ENCODE measurements around the gene MYBL2. TPM values are rescaled to one million over a fixed set of nuclear protein-coding genes. Genes with fewer than 3 reads are reported as not detected.

Gene MYBL2
- total RNA-seq, 1 donor from 2014 or later = 14.7 TPM

DNA sequence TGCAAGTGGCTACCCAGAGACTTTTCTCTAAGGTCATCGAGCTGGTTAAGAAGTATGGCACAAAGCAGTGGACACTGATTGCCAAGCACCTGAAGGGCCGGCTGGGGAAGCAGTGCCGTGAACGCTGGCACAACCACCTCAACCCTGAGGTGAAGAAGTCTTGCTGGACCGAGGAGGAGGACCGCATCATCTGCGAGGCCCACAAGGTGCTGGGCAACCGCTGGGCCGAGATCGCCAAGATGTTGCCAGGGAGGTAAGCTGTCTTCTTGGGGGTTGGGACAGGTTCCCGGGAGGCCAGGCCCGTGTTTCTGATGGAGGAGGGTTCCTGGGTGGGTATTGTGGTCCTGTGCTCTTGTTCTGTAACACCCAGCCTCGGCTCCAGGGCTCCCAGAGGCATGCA is 19.9 kb downstream of the MYBL2 start:
- Mint-ChIP-seq H3K4me3 (ENCODE audit: unreplicated experiment) (no peak overlapping the region), H3K27me3 (ENCODE audit: unreplicated experiment) (no peaks in the 10 kb centered on the region), H3K27ac (ENCODE audit: unreplicated experiment) (no peak overlapping the region), H3K4me1 (ENCODE audit: unreplicated experiment) (no peaks in the 10 kb centered on the region), H3K36me3 (ENCODE audit: unreplicated experiment) (no peaks in the 10 kb centered on the region), H3K9me3 (ENCODE audit: unreplicated experiment) (no peaks in the 10 kb centered on the region)
- TF ChIP-seq, protein P1, sequence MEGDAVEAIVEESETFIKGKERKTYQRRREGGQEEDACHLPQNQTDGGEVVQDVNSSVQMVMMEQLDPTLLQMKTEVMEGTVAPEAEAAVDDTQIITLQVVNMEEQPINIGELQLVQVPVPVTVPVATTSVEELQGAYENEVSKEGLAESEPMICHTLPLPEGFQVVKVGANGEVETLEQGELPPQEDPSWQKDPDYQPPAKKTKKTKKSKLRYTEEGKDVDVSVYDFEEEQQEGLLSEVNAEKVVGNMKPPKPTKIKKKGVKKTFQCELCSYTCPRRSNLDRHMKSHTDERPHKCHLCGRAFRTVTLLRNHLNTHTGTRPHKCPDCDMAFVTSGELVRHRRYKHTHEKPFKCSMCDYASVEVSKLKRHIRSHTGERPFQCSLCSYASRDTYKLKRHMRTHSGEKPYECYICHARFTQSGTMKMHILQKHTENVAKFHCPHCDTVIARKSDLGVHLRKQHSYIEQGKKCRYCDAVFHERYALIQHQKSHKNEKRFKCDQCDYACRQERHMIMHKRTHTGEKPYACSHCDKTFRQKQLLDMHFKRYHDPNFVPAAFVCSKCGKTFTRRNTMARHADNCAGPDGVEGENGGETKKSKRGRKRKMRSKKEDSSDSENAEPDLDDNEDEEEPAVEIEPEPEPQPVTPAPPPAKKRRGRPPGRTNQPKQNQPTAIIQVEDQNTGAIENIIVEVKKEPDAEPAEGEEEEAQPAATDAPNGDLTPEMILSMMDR (IDR thresholded peaks at IDR 0.05) = no peak
- no peak for DNase-seq (ENCODE audit: extremely low spot score, unreplicated experiment)

DNA sequence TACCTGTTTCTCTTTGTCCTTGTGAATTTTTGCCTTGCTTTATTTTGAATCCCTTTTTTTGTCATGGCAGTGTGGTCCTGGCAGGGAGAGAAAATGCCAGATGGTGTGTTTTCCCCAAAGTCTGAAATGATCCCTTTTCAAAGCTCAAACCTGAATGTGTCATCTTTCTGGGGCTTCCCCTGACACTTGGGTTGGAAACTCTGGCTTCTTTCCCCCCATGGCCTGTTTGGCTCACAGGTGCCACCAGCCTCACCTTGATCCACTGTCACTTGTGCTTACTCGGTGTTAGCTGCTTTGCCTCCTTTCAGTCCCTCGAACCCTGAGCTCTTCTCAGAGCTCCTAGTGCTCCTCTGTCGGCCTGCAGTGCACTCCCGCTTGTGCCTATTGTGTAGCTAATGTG is 22.3 kb downstream of the MYBL2 start:
- TF ChIP-seq, protein P1 (IDR thresholded peaks at IDR 0.05) = no peak
- Mint-ChIP-seq H3K27ac (ENCODE audit: unreplicated experiment) (no peak overlapping the region), H3K27me3 (ENCODE audit: unreplicated experiment) (no peaks in the 10 kb centered on the region), H3K4me3 (ENCODE audit: unreplicated experiment) (no peak overlapping the region), H3K36me3 (ENCODE audit: unreplicated experiment) (no peaks in the 10 kb centered on the region), H3K9me3 (ENCODE audit: unreplicated experiment) (no peaks in the 10 kb centered on the region), H3K4me1 (ENCODE audit: unreplicated experiment) (no peaks in the 10 kb centered on the region)
- DNase-seq (ENCODE audit: extremely low spot score, unreplicated experiment) = no peak

DNA sequence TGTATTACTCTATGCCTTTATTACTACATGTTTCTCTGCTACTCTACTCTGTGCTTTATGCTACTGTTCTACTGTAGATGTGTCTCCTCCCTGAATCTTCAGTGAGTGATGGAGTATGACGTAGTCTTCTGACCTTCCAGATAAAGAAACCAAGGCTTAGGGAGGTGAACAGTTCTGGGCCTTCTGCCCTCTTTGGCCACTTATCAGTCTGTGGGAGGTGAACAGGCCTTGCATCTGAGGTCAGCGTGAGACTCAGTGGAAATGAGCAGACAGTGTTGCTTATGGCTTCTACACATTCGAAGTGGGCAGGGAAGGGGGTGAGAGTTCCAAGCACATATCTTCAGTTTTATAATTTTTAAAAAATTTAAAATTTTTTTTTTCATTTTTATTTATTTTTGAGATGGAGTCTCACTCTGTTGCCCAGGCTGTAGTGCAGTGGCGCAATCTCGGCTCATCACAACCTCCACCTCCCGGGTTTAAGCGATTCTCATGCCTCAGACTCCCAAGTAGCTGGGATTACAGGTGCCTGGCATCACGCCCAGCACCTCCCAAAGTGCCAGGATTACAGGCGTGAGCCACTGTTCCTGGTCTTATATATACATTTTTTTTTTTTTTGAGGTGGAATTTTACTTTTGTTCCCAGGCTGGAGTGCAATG is 24.2 kb downstream of the MYBL2 start:
- H3K27ac Mint-ChIP-seq (ENCODE audit: unreplicated experiment) = no peak overlapping the region
- TF ChIP-seq, protein P1 (IDR thresholded peaks at IDR 0.05) = no peak
- no peaks in the 10 kb centered on the region for H3K36me3 Mint-ChIP-seq (ENCODE audit: unreplicated experiment)
- H3K4me1 Mint-ChIP-seq (ENCODE audit: unreplicated experiment) = no peaks in the 10 kb centered on the region
- H3K9me3 Mint-ChIP-seq (ENCODE audit: unreplicated experiment) = no peaks in the 10 kb centered on the region
- no peaks in the 10 kb centered on the region for H3K27me3 Mint-ChIP-seq (ENCODE audit: unreplicated experiment)
- no peak for DNase-seq (ENCODE audit: extremely low spot score, unreplicated experiment)
- no peak overlapping the region for H3K4me3 Mint-ChIP-seq (ENCODE audit: unreplicated experiment)

DNA sequence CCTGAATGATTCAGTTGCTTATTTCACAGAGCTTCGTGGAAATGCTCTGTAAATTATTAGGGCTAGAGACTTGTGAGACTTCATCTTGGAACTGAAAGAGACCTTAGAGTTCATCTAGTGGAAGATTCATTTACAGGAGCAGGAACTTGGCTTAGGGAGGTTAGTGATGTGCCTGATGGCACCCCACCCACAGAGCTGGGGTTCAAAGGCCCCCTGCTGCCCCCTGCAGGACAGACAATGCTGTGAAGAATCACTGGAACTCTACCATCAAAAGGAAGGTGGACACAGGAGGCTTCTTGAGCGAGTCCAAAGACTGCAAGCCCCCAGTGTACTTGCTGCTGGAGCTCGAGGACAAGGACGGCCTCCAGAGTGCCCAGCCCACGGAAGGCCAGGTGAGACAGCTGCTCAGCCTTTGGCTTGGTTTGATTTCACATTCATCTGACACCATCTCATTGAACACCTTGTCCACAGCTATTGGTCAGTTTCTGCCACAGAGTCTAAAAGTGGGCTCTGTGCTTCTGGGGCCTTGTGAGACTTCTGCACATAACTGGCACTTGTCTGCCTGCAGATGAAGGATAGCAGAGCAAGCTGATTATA is 25.1 kb downstream of the MYBL2 start:
- no peak overlapping the region for H3K4me3 Mint-ChIP-seq (ENCODE audit: unreplicated experiment)
- H3K36me3 Mint-ChIP-seq (ENCODE audit: unreplicated experiment) = no peaks in the 10 kb centered on the region
- TF ChIP-seq, protein P1 (IDR thresholded peaks at IDR 0.05) = peak; percentile 60
- DNase-seq (ENCODE audit: extremely low spot score, unreplicated experiment) = no peak
- H3K4me1 Mint-ChIP-seq (ENCODE audit: unreplicated experiment) = no peaks in the 10 kb centered on the region
- no peaks in the 10 kb centered on the region for H3K9me3 Mint-ChIP-seq (ENCODE audit: unreplicated experiment)
- H3K27me3 Mint-ChIP-seq (ENCODE audit: unreplicated experiment) = no peaks in the 10 kb centered on the region
- H3K27ac Mint-ChIP-seq (ENCODE audit: unreplicated experiment) = no peak overlapping the region

DNA sequence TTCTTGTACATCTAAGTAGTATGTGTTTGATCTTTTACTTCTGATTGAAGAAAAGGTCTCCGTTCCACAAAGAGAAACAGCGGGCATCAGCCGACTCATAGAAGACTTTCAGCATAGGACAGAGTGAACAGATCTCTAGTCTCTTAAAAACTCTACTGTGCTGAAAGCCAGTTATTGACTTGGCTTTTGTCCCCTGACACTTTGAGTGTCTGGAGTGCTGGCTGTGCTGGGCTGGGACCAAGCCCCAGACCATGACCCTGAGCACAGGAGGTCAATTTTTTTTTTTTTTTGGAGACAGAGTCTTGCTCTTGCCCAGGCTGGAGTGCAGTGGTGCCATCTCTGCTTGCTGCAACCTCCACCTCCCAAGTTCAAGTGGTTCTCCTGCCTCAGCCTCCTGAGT is 27.8 kb downstream of the MYBL2 start:
- no peak for DNase-seq (ENCODE audit: extremely low spot score, unreplicated experiment)
- H3K27ac Mint-ChIP-seq (ENCODE audit: unreplicated experiment) = no peak overlapping the region
- H3K4me3 Mint-ChIP-seq (ENCODE audit: unreplicated experiment) = no peak overlapping the region
- H3K27me3 Mint-ChIP-seq (ENCODE audit: unreplicated experiment) = no peaks in the 10 kb centered on the region
- H3K4me1 Mint-ChIP-seq (ENCODE audit: unreplicated experiment) = no peaks in the 10 kb centered on the region
- H3K9me3 Mint-ChIP-seq (ENCODE audit: unreplicated experiment) = no peaks in the 10 kb centered on the region
- TF ChIP-seq, protein P1 (IDR thresholded peaks at IDR 0.05) = no peak
- H3K36me3 Mint-ChIP-seq (ENCODE audit: unreplicated experiment) = no peaks in the 10 kb centered on the region
